Measurements from ENCODE around the gene CCNT2. TPM values are rescaled to one million over a fixed set of nuclear protein-coding genes. Genes with fewer than 3 reads are reported as not detected.

Gene CCNT2
- total and polyA plus RNA-seq, 7 donors: 4.8 to 33.2 (median 27.4) TPM

- H3K27me3 ChIP-seq: no peaks in the 10 kb centered on the region
- peaks cover 0 to 5% (median 0%) of the 10 kb centered on the region in 4 donors for H3K9me3 ChIP-seq
- no peak overlapping the region for H3K4me3 ChIP-seq
- no peaks in the 10 kb centered on the region for H3K4me1 ChIP-seq
- H3K27ac ChIP-seq: no peak overlapping the region
- H3K36me3 ChIP-seq: no peaks in the 10 kb centered on the region
- intact Hi-C loops (cut with DNase I): loop anchor here (10.0 kb wide), 1 partner anchor 536 kb away; no protein-coding TSS in a partner anchor
- WGBS, 2 donors: 84 to 85% methylated on average over 2 of the region's 2 CpGs
- DNase-seq: no peak
- TF ChIP-seq, protein P1, sequence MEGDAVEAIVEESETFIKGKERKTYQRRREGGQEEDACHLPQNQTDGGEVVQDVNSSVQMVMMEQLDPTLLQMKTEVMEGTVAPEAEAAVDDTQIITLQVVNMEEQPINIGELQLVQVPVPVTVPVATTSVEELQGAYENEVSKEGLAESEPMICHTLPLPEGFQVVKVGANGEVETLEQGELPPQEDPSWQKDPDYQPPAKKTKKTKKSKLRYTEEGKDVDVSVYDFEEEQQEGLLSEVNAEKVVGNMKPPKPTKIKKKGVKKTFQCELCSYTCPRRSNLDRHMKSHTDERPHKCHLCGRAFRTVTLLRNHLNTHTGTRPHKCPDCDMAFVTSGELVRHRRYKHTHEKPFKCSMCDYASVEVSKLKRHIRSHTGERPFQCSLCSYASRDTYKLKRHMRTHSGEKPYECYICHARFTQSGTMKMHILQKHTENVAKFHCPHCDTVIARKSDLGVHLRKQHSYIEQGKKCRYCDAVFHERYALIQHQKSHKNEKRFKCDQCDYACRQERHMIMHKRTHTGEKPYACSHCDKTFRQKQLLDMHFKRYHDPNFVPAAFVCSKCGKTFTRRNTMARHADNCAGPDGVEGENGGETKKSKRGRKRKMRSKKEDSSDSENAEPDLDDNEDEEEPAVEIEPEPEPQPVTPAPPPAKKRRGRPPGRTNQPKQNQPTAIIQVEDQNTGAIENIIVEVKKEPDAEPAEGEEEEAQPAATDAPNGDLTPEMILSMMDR (IDR thresholded peaks at IDR 0.05): no peak
- no peak for TF ChIP-seq POLR2A (IDR thresholded peaks at IDR 0.05)
- TF ChIP-seq POLR2AphosphoS5 (IDR thresholded peaks at IDR 0.05): no peak
- no peak for TF ChIP-seq EP300 (IDR thresholded peaks at IDR 0.05)
Observed at GRCh38 chr2:134910763-134911399, 7.7 kb upstream of the CCNT2 start.

DNA sequence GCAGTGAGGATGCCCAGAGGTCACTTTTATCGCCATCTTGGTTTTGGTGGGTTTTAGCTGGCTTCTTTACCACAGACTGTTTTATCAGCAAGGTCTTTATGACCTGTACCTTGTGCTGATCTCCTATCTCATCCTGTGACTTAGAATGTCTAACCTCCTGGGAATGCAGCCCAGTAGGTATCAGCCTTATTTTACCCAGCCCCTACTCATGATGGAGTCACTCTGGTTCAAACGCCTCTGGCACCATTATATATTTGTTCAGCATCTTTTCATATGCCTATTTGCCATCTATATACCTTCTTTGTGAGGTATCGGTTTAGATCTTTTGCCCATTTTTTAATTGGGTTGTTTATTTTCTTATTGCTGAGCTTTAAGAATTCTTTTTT lies 7.2 kb upstream of the CCNT2 start:
- Histone ChIP-seq H3K36me3 (no peaks in the 10 kb centered on the region), H3K4me3 (no peak overlapping the region), H3K9me3 (peaks cover 0 to 5% (median 0%) of the 10 kb centered on the region in 4 donors), H3K27me3 (no peaks in the 10 kb centered on the region), H3K4me1 (no peaks in the 10 kb centered on the region), H3K27ac (no peak overlapping the region)
- DNase-seq: no peak
- 89 to 91% methylated on average over 3 of the region's 3 CpGs for WGBS, 2 donors
- TF ChIP-seq POLR2AphosphoS5 (IDR thresholded peaks at IDR 0.05) (no peak), POLR2A (IDR thresholded peaks at IDR 0.05) (no peak), EP300 (IDR thresholded peaks at IDR 0.05) (no peak)
- TF ChIP-seq, protein P1 (IDR thresholded peaks at IDR 0.05): no peak
- intact Hi-C loops (cut with DNase I): loop anchor here (10.0 kb wide), 1 partner anchor 537 kb away; no protein-coding TSS in a partner anchor

- no peak overlapping the region for H3K4me3 ChIP-seq
- H3K27me3 ChIP-seq: no peaks in the 10 kb centered on the region
- H3K4me1 ChIP-seq: peaks cover 0 to 4% (median 1%) of the 10 kb centered on the region in 4 donors
- no peak overlapping the region for H3K27ac ChIP-seq
- no peaks in the 10 kb centered on the region for H3K36me3 ChIP-seq
- intact Hi-C loops (cut with DNase I): loop anchor here (10.0 kb wide), 1 partner anchor 538 kb away; no protein-coding TSS in a partner anchor
- TF ChIP-seq EP300 (IDR thresholded peaks at IDR 0.05) (no peak), POLR2A (IDR thresholded peaks at IDR 0.05) (no peak), POLR2AphosphoS5 (IDR thresholded peaks at IDR 0.05) (no peak)
- TF ChIP-seq, protein P1 (IDR thresholded peaks at IDR 0.05): no peak
- peaks cover 0 to 5% (median 0%) of the 10 kb centered on the region in 4 donors for H3K9me3 ChIP-seq
- no peak for DNase-seq
Observed at GRCh38 chr2:134912361-134912760, 6.3 kb upstream of the CCNT2 start.

DNA sequence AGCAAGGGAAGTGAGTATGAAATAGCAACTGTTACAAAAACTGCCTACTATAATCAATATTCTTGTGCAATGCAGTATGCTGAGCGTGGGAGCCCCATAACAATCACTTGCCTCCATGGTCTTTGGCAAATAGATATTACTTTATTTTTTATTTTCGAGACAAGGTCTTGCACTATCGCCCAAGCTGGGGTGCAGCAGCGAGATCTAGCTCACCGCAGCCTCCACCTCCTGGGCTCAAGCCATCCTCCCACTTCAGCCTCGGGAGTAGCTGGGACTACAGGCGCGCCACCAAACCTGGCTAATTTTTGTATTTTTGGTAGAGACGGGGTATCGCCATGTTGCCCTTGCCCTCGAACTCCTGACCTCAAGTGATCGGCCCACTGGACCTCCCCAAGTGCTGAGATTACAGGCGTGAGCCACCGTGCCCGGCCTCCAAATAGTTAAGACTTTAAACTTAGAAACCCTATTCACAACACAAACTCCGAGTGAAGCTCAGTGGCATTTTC lies 1.2 kb upstream of the CCNT2 start:
- 11 to 25% methylated on average over 16 of the region's 16 CpGs for WGBS, 2 donors
- peak overlapping the region; percentile 89 to 96 (median 92) for H3K4me3 ChIP-seq
- H3K9me3 ChIP-seq: no peaks in the 10 kb centered on the region
- H3K36me3 ChIP-seq: no peaks in the 10 kb centered on the region
- intact Hi-C loops (cut with DNase I): loop anchor here (10.0 kb wide), 1 partner anchor 543 kb away; no protein-coding TSS in a partner anchor
- peaks cover 0 to 36% (median 31%) of the 10 kb centered on the region in 4 donors for H3K4me1 ChIP-seq
- peak overlapping the region; percentile 96 to 98 (median 98) for H3K27ac ChIP-seq
- no peak for DNase-seq
- H3K27me3 ChIP-seq: no peaks in the 10 kb centered on the region
- TF ChIP-seq EP300 (IDR thresholded peaks at IDR 0.05) (no peak), POLR2AphosphoS5 (IDR thresholded peaks at IDR 0.05) (no peak), POLR2A (IDR thresholded peaks at IDR 0.05) (no peak)
- TF ChIP-seq, protein P1 (IDR thresholded peaks at IDR 0.05): no peak

All from sigmoid colon (tissue), 7 donors.